NCI-H524 treated with DMSO at 0.1 percent for 48 hours (cell line): ENCODE results near the gene TM2D3.
"Not testable (repeated sequence)": the region's sequence is repeated elsewhere in the genome, so short reads cannot be mapped to it uniquely, and the experiment has no call there.

ENCODE experiments used
- DNase-seq: peaks from one replicate; lab custom pipeline; 2025; lab: John Stamatoyannopoulos, UW

TM2D3 gene

DNA sequence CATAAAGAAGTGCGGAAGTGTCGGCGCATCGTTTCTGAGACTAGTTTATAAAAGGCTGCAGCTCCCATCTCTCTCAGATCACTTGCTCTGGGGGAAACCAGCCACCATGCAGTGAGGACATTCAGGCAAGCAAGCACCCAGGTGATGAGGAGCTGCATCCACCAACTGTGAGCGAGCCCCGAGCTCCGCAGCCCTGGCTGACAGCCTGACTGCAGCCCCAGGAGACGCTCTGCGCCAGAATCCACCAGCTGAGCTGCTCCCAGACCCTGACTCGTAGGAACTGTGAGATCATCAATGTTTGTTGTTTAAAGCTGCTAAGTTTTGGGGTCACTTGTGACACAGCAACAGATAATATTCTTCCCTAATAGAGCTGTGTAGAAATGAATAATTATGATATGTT lies 5.0 kb upstream of the TM2D3 start:
- DNase-seq, result no peak

DNA sequence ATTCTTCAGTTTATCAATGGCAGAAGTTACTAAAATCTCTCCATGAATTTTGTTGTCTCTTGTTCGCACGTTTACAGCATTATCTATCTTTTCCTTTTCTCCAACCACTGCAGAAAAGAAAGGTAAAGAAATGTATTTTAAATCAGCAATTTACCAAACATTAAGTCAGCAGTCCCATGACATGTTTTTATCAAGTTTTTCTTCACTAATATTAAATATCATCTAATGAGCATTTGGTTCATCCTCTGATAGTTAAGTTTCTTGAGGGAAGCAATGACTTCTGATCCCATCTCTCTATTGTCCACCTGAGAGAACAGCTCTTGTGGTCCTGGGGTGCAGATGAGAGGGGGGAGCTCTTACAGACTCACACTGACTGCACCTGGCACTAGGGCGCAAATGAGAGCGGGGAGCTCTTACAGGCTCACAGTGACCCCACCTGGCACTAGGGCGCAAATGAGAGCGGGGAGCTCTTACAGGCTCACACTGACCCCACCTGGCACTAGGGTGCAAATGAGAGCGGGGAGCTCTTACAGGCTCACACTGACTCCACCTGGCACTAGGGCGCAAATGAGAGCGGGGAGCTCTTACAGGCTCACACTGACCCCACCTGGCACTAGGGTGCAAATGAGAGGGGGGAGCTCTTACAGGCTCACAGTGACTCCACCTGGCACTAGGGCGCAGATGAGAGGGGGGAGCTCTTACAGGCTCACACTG lies 2.6 kb upstream of the TM2D3 start:
- DNase-seq, result not testable (repeated sequence)

DNA sequence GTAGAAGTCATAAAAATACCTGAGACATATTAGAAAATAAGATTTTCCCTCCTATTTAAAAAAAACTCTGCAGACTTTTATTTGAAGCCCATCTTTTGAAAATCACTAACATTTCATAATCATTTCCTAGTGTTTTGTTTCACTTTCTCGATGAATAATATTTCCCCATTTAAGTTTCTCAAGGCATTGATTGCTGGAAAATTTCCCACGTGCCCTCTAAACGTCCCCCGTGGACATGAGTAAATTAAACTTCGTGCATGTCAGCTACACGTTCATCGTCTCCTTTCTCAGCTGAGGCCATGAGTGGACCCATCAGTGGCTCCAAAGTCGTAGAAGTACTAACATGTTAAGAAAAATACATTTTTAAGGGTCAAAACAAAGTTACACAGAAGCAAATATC lies 2.0 kb upstream of the TM2D3 start:
- no peak for DNase-seq

DNA sequence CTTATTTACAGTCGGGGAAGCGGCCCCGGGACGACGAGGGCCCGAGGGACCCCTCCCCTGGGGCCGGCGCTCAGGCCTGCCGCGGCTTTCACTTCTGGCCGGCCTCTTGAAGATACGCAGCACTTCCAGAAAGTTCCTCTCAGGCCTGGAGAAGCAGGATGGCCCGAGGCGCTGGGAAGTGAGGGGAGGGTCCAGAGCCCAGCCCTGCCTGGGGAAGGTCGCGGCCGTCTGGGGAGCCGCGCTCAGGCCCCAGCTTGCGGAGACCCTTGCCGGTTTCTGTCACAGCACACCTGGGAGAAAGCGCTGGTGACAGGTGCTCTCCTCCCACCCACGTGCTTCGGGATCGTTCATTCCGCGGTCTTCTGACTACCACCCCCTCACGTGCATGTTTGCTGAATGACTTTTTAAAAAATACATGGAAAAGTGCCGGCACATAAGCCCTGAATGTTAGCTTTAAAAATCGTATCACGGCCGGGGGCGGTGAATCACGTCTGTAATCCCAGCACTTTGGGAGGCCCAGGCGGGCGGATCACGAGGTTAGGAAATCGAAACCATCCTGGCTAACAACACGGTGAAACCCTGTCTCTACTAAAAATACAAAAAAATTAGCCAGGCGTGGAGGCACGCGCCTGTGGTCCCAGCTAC lies 727 bp upstream of the TM2D3 start:
- DNase-seq, result no peak

DNA sequence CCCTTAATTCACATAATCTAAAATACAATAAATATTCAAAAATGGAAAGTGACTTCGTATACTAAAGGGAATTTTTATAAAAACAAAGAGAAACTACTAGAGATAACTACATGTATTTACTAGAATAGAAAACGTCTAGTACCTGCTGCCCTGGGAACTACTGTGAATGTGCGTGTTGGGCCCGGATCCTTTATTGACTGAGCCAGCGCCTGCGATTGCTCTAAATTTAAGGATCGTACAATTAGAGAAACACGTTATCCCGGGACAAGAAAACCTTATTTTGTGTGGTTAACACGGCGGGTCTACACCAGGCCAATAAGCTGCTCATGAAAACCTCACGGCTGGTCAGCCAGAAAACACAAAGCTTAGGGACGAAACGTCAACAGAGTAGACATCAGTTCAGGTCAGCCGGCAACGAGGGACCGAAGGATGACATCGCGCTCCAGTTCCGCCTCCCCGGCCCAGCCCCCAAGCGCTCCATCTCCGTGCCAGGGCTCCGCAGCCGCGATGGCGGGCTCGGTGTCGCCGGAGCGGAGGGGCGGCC lies 555 bp downstream of the TM2D3 start:
- DNase-seq, result no peak

DNA sequence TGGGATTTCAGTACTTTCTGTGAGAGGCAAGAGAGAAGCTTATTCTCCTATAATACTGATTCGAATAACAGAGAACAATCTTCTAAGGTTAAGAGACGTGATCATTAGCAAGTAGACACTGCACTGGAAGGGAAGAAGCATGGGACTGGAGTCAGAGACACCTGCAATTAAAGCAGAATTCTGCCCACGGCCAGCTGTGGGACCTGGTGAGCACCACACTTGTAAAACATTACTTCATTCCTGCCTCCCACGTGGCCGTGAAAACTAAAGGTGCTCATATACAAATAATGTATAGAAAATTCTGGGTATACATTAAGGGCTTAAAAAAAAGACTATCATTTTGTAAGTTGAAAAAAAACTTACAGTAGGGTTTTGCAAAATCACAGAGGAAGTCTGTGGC lies 2.0 kb downstream of the TM2D3 start:
- DNase-seq, result no peak

DNA sequence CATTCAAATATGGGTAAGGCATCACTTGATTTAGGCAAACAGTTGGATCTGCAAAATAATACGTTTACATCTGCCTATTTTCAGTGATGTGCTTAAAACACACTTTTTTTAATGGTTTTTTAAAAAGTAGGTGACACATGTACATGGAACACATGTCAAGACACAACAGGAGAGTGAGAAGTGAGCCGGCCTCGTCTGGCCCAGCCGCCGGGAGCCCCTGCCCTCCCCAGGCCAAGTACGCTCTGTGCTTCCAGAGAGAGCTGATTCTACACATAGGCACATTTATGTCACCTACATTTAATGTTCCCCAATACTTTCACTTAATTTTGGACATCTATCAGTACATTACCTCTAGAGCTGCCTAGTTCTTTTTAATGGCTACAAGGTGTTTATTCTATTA lies 3.8 kb downstream of the TM2D3 start:
- DNase-seq, result no peak

DNA sequence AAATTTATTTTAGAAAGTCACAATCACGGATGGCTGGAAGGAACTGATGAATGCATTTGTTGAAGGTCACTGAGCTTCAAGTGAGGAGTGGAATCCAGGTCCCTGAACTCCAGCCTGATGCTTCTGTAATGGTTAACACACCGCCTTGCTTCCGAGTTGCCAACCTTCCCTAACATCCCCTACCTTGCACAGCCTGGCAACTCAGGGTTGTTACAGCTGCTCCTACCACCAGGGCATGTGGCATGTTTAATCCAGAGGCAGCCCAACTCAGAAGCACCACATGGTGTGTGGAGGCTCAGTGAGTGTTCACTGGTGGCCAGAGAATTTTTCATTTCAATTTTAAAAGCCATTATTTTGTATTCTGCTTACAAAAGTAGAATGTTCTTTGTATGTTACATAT lies 4.9 kb downstream of the TM2D3 start:
- no peak for DNase-seq

DNA sequence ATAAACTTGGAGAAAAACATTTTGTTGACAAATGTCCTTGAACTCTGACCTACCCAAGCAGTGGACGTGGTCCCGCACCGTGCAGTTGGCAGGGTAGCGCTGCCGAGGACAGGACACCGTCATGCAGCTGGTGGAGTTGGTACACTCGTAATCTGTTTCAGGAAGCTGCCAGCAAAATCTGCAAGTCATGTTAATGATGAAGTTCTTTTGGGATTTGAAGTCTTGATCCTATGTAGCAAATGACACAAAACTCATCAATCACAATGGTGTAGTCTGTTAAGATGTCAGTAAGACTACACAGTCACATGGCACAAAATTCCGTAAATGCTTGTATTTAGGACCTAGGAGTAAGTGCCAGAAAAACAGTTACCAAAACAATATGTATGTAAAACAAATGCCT lies 5.5 kb downstream of the TM2D3 start:
- DNase-seq, result no peak

DNA sequence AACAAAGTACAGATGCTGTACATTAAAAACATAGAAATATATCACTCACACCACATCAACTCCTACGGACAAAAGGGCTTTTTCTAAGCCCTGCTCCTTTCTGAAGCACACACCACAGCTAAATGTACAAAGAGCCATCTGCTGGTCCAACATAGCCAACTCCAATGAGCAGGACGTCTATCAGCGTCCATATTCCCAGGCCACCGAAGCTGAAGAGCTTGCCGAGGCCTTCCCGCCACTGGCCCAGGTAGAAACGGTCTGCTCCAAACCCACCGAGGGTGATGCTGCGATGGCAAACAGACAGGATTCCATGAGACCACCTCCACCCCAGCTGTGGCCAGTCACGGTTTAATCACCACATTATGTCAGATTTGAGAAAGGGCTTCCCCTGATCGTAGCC lies 9.8 kb downstream of the TM2D3 start:
- DNase-seq, result no peak

DNA sequence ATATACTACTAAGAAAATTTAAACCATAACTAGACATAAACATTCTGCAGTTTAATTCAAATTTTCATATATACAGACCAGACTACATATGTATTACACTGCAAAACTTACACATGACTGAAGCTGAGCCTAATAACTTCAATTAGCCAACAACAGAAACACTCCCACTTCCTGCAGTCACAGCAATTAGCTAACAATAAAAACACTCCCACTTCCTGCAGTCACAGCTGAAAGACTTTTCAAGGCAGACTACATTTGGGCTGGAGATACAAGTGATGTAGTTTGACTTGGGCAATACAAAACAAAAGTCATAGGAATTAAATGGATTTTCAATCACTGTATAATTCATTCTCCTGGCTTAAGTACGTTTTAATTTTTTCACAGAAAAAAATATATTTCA lies 10.3 kb downstream of the TM2D3 start:
- DNase-seq, result no peak

DNA sequence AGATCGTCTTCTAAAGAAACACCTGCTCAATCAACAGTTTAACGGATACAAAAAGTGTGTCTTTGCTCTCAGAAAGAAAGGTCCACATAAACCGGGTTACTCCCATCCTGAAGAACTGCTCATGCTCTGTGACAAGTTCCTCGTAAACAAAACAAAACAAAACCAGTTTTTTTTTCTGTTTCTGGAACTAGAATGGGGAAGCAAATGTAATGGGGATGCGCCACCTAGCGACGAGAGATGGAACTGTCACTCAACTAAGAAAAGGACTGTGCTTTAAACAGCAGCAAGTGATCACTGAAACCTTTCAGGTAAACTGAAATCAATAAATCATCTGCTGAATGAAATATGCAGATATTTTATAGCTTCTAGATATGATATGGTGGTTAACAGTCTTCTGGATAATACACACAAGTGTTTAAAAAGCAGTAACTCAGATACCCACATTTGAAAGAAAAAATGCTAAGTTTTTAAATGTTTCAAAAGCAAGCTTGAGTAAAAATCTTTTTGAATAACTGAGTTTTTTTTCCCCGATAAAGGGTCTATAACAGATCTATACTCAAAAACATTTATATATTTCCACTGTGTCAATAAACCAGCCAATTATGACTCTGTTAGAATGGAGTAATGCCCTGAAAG lies 10.9 kb downstream of the TM2D3 start:
- DNase-seq, result no peak

DNA sequence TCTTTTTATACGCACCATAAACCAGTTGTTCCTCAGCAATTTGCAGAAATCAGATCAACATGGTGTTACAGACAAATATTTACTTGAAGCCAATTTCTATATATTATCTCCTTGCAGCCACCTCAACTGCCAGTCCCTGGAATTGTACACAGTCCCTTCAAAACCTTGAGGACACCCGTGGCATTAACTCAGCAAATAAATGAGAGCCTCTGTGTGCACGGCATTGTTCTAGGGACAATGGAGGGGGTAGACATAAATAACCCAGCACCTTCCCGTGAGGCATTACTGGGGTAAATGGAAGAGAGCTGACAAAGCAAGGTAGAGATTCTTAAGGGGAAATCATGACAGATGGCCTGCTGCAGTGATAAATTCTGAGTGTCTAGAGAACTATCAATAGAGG lies 12.5 kb downstream of the TM2D3 start:
- DNase-seq, result no peak

DNA sequence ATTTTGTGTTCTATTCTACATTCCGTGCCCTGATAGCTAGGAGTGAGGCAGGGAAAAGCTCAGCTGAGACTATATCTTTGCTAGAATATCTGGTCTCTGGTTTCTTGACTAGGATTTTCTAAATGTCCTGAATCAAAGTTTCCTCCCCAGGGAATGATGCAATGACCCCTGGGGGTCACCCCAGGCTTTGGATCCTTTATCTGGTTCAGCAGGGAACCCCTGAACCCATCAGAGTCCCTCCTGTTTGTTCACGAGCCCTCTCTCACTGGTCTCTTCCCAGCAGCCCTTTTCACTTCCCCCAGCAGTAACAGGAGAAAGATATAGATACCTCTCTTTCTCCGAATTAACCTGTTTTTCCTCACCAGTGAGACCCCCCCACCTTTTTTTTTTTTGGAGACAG lies 14.3 kb downstream of the TM2D3 start:
- no peak for DNase-seq

DNA sequence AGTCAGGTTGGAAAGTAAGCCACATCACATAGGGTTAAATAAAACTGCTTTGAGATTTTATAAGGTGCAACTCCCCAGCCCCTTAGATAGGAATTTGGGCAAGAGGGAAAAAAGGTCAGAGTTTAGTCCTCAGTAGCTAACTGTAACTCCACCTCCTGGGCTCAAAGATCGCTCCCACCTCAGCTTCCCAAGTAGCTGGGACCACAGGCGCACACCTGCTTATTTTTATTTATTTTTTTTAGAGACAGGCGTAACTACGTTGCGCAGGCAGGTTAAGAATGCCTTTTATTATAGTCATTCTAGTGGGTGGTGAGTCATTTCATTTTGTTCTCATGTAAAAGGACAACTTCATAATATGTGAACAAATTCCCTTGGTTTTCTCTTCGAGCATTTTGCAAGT lies 14.7 kb downstream of the TM2D3 start:
- DNase-seq, result no peak

DNA sequence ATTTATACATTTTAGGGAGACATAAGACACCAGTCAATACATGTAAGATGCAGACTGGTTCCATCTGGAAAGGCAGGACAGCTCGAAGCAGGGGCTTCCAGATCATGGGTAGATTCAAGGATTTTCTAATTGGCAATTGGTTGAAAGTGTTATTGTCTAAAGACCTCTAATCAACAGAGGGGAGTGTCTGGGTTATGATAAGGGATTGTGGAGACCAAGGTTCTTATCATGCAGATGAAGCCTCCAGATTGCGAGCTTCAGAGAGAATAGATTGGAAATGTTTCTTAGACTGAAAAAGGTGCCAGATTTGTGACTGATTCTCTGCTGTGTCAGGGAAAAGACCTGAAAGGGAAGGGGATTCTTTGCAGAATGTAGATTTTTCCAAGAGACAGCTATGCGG lies 15.1 kb downstream of the TM2D3 start:
- DNase-seq, result no peak

DNA sequence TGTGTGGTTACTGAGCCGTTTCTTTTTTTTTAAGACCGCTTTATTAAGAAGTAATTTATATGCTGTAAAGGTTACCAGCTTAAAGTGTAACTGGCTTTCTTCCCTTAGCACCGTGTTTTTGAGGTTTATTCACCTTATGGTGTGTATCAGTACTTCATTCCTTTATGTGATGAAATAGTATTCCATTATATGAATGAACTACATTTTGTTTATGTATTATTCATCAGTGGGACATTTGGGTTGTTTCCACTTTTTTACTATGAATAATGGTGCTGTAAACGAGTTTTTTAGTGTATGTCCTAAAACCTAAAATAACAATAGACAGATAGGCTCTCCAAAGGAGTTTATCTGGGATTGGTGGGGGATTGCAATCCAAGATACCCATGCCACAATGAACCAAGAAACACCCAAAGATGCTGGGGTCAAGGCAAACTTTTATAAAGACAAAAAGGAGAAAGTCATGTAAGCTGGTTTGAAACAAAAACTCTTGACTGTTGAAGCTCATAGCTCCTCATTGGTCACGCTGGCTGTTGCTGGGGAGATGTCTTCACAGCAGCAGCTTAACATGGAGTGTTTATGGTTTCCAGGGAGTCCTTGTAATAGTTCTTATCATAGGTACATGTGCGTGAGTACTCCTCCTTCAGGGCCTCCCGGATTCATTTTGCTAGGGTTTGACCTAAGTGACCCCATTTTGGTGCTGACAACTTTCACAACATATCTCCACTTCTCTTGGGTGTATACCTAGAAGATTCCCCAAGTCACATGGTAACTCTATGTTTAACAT lies 16.0 kb downstream of the TM2D3 start:
- DNase-seq, result no peak

DNA sequence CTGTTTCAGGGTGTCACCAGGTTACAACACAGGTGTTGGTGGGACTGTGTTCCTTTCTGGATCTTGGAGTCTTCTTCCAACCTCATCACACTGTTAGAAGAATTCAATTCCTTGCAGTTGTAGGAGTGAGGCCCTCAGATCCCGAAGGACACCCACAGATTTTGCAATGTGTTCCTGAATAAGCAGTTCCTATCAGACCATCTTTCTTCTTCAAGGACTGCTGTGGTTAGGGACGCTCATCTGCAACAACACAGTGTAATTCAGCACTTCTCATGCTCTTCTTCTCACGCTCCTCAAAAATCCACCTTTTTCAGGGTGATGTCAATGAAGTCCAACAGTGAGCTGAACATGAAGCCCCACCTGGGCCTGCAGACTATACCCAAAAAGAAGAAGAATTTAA lies 18.8 kb downstream of the TM2D3 start:
- DNase-seq, result no peak

DNA sequence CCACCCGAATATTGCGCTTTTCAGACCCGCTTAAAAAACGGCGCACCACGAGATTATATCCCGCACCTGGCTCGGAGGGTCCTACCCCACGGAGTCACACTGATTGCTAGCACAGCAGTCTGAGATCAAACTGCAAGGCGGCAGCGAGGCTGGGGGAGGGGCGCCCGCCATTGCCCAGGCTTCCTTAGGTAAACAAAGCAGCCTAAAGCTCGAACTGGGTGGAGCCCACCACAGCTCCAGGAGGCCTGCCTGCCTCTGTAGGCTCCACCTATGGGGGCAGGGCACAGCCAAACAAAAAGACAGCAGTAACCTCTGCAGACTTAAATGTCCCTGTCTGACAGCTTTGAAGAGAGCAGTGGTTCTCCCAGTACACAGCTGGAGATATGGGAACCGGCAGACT lies 25.5 kb downstream of the TM2D3 start:
- not testable (repeated sequence) for DNase-seq

DNA sequence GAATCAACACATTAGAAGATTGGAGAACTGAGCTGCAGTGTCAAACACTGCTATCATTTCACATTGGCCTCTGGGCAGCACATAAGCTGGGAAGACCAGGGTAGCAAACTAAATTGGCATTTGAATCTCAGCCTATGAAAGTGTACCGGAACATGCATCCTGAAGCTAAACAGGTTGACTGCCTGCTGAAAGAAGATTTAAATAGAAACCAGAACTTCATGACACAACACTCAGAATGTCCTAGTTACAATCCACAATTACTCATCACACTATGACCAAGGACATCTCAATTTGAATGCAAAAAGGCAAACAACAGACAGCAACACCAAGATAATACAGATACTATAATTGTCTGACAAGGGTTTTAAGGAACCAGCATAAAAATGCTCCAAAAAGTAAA lies 26.2 kb downstream of the TM2D3 start:
- no peak for DNase-seq

DNA sequence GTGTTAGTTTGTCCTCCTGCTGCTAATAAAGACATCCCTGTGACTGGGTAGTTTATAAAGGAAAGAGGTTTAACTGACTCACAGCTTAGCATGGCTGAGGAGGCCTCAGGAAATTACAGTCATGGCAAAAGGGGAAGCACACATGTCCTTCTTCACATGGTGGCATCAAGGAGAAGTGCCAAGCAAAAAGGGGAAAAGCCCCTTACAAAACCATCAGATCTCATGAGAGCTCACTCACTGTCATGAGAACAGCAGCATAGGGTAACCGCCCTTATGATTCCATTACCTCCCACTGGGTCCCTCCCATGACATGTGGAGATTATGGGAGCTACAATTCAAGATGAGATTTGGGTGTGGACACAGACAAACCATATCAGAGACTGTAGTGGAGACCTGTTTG lies 27.0 kb downstream of the TM2D3 start:
- no peak for DNase-seq
